Karpas-422 (cell line): ENCODE data around the gene ST3GAL3. TPM values are rescaled to one million over a fixed set of nuclear protein-coding genes. Genes with fewer than 3 reads are reported as not detected.
A peak's percentile ranks its signal among the peaks of the same experiment; 100 is the strongest.

ENCODE experiments used
- DNase-seq: peaks from one replicate; pipeline ENCODE4 v3.0.0-alpha.2; 2015
- H2AFZ ChIP-seq: fragments of 200-600 bp; sonication (generic); 2 replicates; pipeline ENCODE4 v1.6.1; 2014; ENCODE audit warnings: antibody characterized with exemption, low read length, mixed read lengths
- H3K27ac ChIP-seq: fragments of 200-600 bp; sonication (generic); 2 replicates; pipeline ENCODE4 v1.5.1; 2014; ENCODE audit warnings: mild to moderate bottlenecking, low read length, moderate library complexity
- H3K27me3 ChIP-seq: fragments of 200-600 bp; sonication (generic); 2 replicates; pipeline ENCODE4 v1.6.1; 2014; ENCODE audit warnings: low read length, mixed read lengths
- H3K36me3 ChIP-seq: fragments of 200-600 bp; sonication (generic); 2 replicates; pipeline ENCODE4 v1.6.1; 2014; ENCODE audit warnings: low read length, mixed read lengths; ENCODE audit not compliant: insufficient read depth
- H3K4me1 ChIP-seq: fragments of 200-600 bp; sonication (generic); 2 replicates; pipeline ENCODE4 v1.6.1; 2014; ENCODE audit warnings: mild to moderate bottlenecking, low read length, mixed read lengths
- H3K4me2 ChIP-seq: fragments of 200-600 bp; sonication (generic); 2 replicates; pipeline ENCODE4 v1.6.1; 2014; ENCODE audit warnings: low read length, low read depth, mild to moderate bottlenecking; ENCODE audit not compliant: poor library complexity, severe bottlenecking
- H3K4me3 ChIP-seq: fragments of 200-600 bp; sonication (generic); 2 replicates; pipeline ENCODE4 v1.5.1; 2014; ENCODE audit warnings: mild to moderate bottlenecking, antibody characterized with exemption, low read length, mixed read lengths
- H3K79me2 ChIP-seq: fragments of 200-600 bp; sonication (generic); 2 replicates; pipeline ENCODE4 v1.6.1; 2014; ENCODE audit warnings: mild to moderate bottlenecking, low read length, mixed read lengths
- H3K9ac ChIP-seq: fragments of 200-600 bp; sonication (generic); 2 replicates; pipeline ENCODE4 v1.6.0; 2014; ENCODE audit warnings: low read length
- H3K9me2 ChIP-seq: fragments of 200-600 bp; sonication (generic), shearing (Covaris generic); replicated peaks from 2 replicates; pipeline ENCODE4 v1.6.0; 2014; ENCODE audit warnings: mild to moderate bottlenecking, low read length, moderate library complexity; ENCODE audit not compliant: insufficient read depth
- H3K9me3 ChIP-seq: fragments of 300-700, 200-600 bp; sonication (generic); 2 replicates; pipeline ENCODE4 v1.6.1; 2014; ENCODE audit warnings: low read length, mixed read lengths
- H4K20me1 ChIP-seq: fragments of 200-600 bp; sonication (generic); 2 replicates; pipeline ENCODE4 v1.6.1; 2014; ENCODE audit warnings: mild to moderate bottlenecking, antibody characterized with exemption, low read length, low read depth; ENCODE audit not compliant: insufficient read depth
- total RNA-seq: library from RNA; depleted of rRNA; stranded (reverse); fragments of >200 nt; shearing (Covaris generic); gene quantifications from 2 replicates; pipeline ENCODE4 v1.2.3, GENCODE V29; 2014; ENCODE audit warnings: low replicate concordance

ST3GAL3 gene
- total RNA-seq, 1 experiment from 2014 or later = 33.1 TPM

DNA sequence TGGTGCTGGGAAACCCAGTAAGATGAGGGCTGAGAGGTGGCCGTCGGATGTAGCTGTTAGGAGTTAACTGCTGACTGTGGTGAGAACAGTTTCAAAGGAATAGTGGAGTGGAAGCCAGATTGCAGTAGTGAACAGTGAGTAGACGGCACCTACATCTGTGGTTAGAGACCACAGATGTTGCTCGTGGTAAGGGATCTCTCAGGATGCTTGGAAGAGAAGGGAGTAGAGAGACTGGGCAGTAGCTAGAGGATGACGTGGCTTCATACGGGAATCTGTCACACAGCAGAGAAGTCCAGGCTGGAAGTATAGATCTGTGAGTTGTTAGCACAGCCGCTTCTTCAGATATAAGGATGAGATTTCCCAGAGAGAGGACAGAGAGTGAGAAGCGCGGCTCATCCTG lies 218.5 kb downstream of the ST3GAL3 start:
- Histone ChIP-seq H3K4me2 (no peak overlapping the region), H3K4me3 (no peak overlapping the region), H3K27ac (no peak overlapping the region), H3K9ac (no peak overlapping the region), H3K79me2 (no peaks in the 10 kb centered on the region), H3K27me3 (no peaks in the 10 kb centered on the region), H3K9me3 (no peaks in the 10 kb centered on the region), H2AFZ (no peak overlapping the region), H3K9me2 (no peaks in the 10 kb centered on the region), H3K4me1 (no peaks in the 10 kb centered on the region), H4K20me1 (no peaks in the 10 kb centered on the region), H3K36me3 (no peaks in the 10 kb centered on the region)
- no peak for DNase-seq

DNA sequence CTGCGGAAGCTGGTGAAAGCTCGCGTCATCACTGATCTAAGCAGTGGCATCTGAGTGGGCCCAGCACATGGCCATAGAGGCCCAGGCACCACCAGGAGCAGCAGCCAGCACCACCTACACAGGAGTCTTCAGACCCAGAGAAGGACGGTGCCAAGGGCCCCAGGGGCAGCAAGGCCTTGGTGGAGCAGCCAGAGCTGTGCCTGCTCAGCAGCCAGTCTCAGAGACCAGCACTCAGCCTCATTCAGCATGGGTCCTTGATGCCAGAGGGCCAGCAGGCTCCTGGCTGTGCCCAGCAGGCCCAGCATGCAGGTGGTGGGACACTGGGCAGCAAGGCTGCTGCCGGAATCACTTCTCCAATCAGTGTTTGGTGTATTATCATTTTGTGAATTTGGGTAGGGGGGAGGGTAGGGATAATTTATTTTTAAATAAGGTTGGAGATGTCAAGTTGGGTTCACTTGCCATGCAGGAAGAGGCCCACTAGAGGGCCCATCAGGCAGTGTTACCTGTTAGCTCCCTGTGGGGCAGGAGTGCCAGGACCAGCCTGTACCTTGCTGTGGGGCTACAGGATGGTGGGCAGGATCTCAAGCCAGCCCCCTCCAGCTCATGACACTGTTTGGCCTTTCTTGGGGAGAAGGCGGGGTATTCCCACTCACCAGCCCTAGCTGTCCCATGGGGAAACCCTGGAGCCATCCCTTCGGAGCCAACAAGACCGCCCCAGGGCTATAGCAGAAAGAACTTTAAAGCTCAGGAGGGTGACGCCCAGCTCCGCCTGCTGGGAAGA lies 223.0 kb downstream of the ST3GAL3 start:
- no peak overlapping the region for H2AFZ ChIP-seq
- no peak overlapping the region for H3K9ac ChIP-seq
- no peaks in the 10 kb centered on the region for H3K9me2 ChIP-seq
- H3K4me1 ChIP-seq = peaks cover 22% of the 10 kb centered on the region
- peak; percentile 74 for DNase-seq
- H3K36me3 ChIP-seq = no peaks in the 10 kb centered on the region
- H3K27ac ChIP-seq = no peak overlapping the region
- no peak overlapping the region for H3K4me3 ChIP-seq
- H3K4me2 ChIP-seq = no peak overlapping the region
- no peaks in the 10 kb centered on the region for H3K9me3 ChIP-seq
- no peaks in the 10 kb centered on the region for H3K79me2 ChIP-seq
- H3K27me3 ChIP-seq = no peaks in the 10 kb centered on the region
- no peaks in the 10 kb centered on the region for H4K20me1 ChIP-seq

DNA sequence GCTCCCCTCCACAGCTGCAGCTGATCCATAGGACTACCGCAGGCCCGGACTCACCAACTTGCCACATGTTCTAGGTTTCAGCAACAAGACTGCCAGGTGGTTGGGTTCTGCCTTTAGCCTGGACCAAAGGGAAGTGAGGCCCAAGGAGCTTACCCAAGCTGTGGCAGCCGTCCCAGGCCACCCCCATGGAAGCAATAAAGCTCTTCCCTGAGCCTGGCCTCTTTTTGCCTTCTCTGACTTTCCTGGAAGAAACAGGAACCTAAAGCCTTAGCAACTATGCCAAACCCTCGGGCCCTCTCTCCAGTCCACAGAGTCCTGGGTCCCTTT lies 223.6 kb downstream of the ST3GAL3 start:
- H3K36me3 ChIP-seq = no peaks in the 10 kb centered on the region

DNA sequence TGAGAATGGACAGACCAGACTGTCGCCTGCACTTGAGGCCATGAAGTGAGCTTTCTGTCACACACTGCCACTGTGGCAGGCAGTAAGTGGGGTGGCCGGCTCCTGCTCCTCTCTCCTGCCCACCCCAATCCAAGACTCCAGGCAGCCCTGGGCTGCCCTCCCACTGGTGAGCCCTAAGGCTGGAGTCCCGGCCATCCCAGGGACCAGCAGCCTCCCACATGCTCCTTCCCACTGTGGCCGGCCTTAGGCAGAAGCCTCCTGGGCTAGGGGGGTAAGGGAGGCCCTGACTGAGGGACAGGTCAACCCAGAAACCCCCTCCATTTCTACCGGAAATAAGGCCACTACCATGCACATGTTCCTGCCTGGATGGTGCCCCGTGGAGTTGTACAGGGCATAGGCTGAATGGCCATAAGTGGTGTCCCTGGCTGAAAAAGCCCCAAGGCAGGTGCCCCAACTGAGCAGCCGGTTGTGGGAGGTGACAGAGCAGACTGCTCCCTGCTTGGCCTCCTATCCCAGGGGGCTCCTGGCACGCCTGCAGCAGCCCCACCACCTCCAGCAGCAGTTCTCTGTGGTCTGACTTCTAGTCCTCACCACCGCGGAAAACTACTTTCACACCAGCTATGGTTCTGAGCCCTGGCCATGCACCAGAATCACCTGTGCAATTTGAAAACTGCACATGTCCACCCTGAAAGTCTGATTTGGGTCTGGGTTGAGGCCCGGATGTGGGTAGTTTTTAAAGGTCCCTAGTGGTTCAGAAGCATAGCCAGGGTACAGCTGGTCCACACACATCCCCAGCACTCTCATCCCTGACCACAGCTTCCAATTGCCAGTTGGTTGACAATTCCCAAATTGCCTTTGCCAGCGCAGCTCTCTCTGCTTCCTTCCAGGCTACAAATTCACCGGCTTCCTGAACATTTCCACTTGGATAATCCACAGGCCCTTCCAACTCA lies 224.7 kb downstream of the ST3GAL3 start:
- Histone ChIP-seq H3K9me3 (no peaks in the 10 kb centered on the region), H3K79me2 (no peaks in the 10 kb centered on the region), H4K20me1 (no peaks in the 10 kb centered on the region), H3K4me1 (peaks cover 29% of the 10 kb centered on the region), H3K9me2 (no peaks in the 10 kb centered on the region), H3K27me3 (no peaks in the 10 kb centered on the region), H3K27ac (no peak overlapping the region), H3K9ac (no peak overlapping the region), H3K36me3 (no peaks in the 10 kb centered on the region), H3K4me2 (no peak overlapping the region), H3K4me3 (no peak overlapping the region), H2AFZ (no peak overlapping the region)
- no peak for DNase-seq

More for the DNA sequence above, 223.6 kb downstream of the ST3GAL3 start:
- Histone ChIP-seq H3K4me3 (no peak overlapping the region), H3K4me1 (peaks cover 27% of the 10 kb centered on the region), H3K9me2 (no peaks in the 10 kb centered on the region), H3K9me3 (no peaks in the 10 kb centered on the region), H3K79me2 (no peaks in the 10 kb centered on the region), H3K9ac (no peak overlapping the region), H3K27me3 (no peaks in the 10 kb centered on the region), H2AFZ (no peak overlapping the region), H4K20me1 (no peaks in the 10 kb centered on the region), H3K27ac (no peak overlapping the region), H3K4me2 (no peak overlapping the region)
- no peak for DNase-seq

DNA sequence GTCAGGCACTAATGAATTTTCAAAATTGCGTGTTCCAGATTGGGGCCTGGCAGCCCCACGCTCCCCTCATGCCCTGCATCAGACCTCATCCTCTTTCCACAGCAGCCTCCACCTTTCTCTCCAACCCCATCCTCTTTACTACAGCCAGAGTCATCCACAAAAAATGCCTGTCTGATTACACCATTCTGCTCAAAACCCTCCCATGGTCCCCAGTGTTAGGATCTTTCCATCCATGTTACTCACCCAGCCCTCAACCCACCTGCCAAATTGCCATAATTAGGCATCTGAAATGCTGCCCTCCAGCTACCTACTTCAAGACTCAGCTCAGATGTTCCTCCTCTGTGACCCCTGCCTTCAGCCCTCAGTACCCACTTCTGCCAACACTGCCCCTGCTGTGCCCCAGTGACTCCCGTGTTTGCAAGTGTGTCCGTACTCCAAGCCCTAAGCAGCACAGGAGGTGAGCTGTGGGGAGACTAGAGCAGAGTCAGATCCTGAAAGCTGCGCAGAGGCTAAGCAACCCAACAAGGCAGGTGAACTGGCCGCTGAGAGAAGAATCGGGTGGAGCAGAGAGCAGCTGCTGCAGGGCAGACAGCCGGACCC lies 225.6 kb downstream of the ST3GAL3 start:
- Histone ChIP-seq H3K9me3 (no peaks in the 10 kb centered on the region), H2AFZ (no peak overlapping the region), H3K9me2 (no peaks in the 10 kb centered on the region), H3K4me2 (no peak overlapping the region), H3K9ac (no peak overlapping the region), H3K4me1 (peaks cover 29% of the 10 kb centered on the region), H4K20me1 (no peaks in the 10 kb centered on the region), H3K4me3 (no peak overlapping the region), H3K27ac (no peak overlapping the region), H3K79me2 (no peaks in the 10 kb centered on the region), H3K27me3 (no peaks in the 10 kb centered on the region), H3K36me3 (no peaks in the 10 kb centered on the region)
- DNase-seq = no peak

DNA sequence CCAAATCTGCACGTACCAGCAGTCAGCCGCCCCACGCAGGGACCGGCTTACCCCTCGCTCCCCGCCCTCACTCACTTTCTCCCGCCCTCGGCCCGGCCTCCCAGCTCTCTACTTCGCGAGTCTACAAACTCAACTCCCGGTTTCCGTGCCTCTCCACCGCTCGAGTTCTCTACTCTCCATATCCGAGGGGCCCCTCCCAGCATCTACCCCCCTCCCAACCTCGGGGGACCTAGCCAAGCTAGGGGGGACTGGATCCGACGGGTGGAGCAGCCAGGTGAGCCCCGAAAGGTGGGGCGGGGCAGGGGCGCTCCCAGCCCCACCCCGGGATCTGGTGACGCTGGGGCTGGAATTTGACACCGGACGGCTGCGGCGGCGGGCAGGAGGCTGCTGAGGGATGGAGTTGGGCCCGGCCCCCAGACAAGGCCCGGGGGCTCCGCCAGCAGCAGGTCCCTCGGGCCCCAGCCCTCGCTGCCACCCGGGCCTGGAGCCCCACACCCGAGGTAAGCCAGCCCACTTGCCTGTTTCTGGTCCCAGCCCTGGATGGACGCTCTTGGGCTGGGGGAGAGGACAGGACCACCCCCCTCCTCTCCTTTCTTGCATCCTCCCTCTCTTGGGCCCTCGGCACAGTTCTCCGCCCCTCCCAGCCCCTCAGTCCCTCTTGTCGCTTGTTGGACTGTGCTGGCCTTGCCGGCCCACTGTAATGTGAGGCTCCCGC lies 226.2 kb downstream of the ST3GAL3 start, which contains the start of gene ARTN:
TSS of gene ARTN (plus strand) at position 416 of the 715 bp plus-strand sequence. CDS start 1,856 bp downstream, outside the sequence.
- H2AFZ ChIP-seq = 0 out of 2 replicates have a peak within 1 kb of the TSS, but pooled peaks have one; percentile 58
- peak within 1 kb of the TSS; percentile 16; the same call in 1 of the 2 replicates for H3K27ac ChIP-seq
- H3K79me2 ChIP-seq = no peaks in the 10 kb centered on the region
- peaks cover 29% of the 10 kb centered on the region for H3K4me1 ChIP-seq
- no peaks in the 10 kb centered on the region for H3K27me3 ChIP-seq
- peak within 1 kb of the TSS; percentile 50 for H3K9ac ChIP-seq
- H3K9me3 ChIP-seq = no peaks in the 10 kb centered on the region
- H4K20me1 ChIP-seq = no peaks in the 10 kb centered on the region
- no peak within 1 kb of the TSS for H3K4me3 ChIP-seq
- peak within 1 kb of the TSS; percentile 28 for H3K4me2 ChIP-seq
- H3K36me3 ChIP-seq = no peaks in the 10 kb centered on the region
- DNase-seq = no peak
- no peaks in the 10 kb centered on the region for H3K9me2 ChIP-seq

DNA sequence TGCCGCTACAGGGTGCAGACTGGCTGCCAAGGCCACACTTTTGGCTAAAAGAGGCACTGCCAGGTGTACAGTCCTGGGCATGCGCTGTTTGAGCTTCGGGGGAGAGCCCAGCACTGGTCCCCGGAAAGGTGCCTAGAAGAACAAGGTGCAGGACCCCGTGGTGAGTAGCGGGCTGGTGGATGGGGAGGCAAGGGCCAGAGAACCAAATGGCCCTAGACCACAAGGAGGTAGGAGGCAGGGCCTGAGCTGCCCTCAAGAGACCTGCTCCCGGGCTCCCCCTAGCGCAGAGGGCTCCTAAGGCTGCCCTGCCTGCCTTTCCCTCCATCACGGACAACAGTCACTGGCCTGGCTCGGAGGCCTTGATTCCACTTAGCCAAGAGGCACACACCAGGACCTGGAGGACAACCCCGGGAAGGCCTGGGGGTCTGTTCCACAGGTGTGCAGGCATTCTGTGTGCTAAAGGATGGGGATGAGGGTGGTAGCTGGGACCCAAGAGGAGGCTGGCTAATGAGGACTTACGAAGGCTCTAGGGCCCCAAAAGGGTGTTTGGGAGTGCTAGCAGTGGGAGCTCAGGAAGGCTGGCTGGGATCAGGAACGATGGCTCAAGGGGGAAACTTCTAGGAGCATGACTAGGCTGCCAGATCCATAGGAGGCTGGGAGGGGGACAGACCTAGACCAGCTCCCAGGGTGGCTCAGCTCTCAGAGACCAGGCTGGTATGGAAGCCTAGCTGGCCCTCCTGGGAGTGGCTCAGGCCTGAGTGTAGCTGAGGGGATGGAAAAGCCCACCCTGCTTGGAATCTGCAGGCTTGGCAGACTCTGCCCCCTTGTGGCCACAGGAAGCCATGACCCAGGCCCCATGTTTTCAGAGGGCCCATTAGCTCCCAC lies 227.0 kb downstream of the ST3GAL3 start:
- H3K4me1 ChIP-seq = peaks cover 29% of the 10 kb centered on the region
- no peaks in the 10 kb centered on the region for H3K79me2 ChIP-seq
- no peaks in the 10 kb centered on the region for H3K9me3 ChIP-seq
- peak; percentile 90 for DNase-seq
- no peaks in the 10 kb centered on the region for H4K20me1 ChIP-seq
- no peaks in the 10 kb centered on the region for H3K27me3 ChIP-seq
- no peaks in the 10 kb centered on the region for H3K36me3 ChIP-seq
- 0 out of 2 replicates have a peak overlapping the region, but pooled peaks have one; percentile 58 for H2AFZ ChIP-seq
- H3K9me2 ChIP-seq = no peaks in the 10 kb centered on the region
- no peak overlapping the region for H3K4me3 ChIP-seq
- peak overlapping the region; percentile 28 for H3K4me2 ChIP-seq
- H3K27ac ChIP-seq = peak overlapping the region; percentile 16; the same call in 1 of the 2 replicates
- peak overlapping the region; percentile 50 for H3K9ac ChIP-seq
